ENCODE measurements around the gene TKT. TPM values are rescaled to one million over a fixed set of nuclear protein-coding genes. Genes with fewer than 3 reads are reported as not detected.

The TKT gene
- total RNA-seq, 1 experiment from 2014 or later, result 339 TPM

DNA sequence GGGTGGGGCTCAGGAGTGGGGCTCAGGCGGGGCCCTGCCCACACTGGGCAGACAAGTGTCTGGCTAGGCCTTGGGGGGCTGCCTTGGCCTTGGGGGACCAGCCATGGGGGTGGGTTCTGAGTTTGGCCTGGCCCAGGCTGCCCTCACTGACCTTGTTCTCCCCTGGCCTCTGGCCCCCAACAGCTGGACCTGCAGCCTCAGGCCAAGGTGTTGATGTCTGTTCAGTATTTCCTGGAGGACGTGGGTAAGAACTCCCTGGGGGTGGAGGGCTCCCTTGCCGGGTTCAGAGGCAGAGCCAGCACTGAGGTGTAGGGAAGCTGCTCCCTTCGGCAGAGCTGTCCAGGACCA is 74.8 kb downstream of the TKT start:
- DNase-seq, result no peak
- H3K27ac Mint-ChIP-seq (ENCODE audit: unreplicated experiment), result no peak overlapping the region
- ChIA-PET POLR2A (no interaction called here), CTCF (no interaction called here)
- TF ChIP-seq, protein P1, sequence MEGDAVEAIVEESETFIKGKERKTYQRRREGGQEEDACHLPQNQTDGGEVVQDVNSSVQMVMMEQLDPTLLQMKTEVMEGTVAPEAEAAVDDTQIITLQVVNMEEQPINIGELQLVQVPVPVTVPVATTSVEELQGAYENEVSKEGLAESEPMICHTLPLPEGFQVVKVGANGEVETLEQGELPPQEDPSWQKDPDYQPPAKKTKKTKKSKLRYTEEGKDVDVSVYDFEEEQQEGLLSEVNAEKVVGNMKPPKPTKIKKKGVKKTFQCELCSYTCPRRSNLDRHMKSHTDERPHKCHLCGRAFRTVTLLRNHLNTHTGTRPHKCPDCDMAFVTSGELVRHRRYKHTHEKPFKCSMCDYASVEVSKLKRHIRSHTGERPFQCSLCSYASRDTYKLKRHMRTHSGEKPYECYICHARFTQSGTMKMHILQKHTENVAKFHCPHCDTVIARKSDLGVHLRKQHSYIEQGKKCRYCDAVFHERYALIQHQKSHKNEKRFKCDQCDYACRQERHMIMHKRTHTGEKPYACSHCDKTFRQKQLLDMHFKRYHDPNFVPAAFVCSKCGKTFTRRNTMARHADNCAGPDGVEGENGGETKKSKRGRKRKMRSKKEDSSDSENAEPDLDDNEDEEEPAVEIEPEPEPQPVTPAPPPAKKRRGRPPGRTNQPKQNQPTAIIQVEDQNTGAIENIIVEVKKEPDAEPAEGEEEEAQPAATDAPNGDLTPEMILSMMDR (IDR thresholded peaks at IDR 0.05; ENCODE audit: insufficient read depth in 1 of 2, low read depth in 1 of 2, low read length in 1 of 2, severe bottlenecking in 1 of 2, unreplicated experiment in 1 of 2), result no peak
- Histone ChIP-seq H3K36me3 (ENCODE audit: control insufficient read depth, insufficient read depth, low read length) (no peaks in the 10 kb centered on the region; the same call in 1 of the 2 replicates), H3K4me3 (ENCODE audit: low read depth, low read length) (no peak overlapping the region), H3K27me3 (replicated peaks; ENCODE audit: control insufficient read depth, insufficient read depth, low read length) (no peaks in the 10 kb centered on the region), H3K9me3 (no peaks in the 10 kb centered on the region), H3K4me1 (no peaks in the 10 kb centered on the region)
- H3K4me1 Mint-ChIP-seq (ENCODE audit: low read depth, unreplicated experiment), result no peaks in the 10 kb centered on the region
- BruUV-seq (replicated peaks), result no TSS peak
- peaks cover 9% of the 10 kb centered on the region for H3K36me3 Mint-ChIP-seq (ENCODE audit: insufficient read depth, unreplicated experiment)
- no peak overlapping the region for H3K4me3 Mint-ChIP-seq (ENCODE audit: unreplicated experiment)
- intact Hi-C loops (cut with micrococcal nuclease; ENCODE audit: unreplicated experiment), result no loop called here
- H3K9me3 Mint-ChIP-seq (ENCODE audit: unreplicated experiment), result no peaks in the 10 kb centered on the region
- no peaks in the 10 kb centered on the region for H3K27me3 Mint-ChIP-seq (ENCODE audit: insufficient read depth, unreplicated experiment)

DNA sequence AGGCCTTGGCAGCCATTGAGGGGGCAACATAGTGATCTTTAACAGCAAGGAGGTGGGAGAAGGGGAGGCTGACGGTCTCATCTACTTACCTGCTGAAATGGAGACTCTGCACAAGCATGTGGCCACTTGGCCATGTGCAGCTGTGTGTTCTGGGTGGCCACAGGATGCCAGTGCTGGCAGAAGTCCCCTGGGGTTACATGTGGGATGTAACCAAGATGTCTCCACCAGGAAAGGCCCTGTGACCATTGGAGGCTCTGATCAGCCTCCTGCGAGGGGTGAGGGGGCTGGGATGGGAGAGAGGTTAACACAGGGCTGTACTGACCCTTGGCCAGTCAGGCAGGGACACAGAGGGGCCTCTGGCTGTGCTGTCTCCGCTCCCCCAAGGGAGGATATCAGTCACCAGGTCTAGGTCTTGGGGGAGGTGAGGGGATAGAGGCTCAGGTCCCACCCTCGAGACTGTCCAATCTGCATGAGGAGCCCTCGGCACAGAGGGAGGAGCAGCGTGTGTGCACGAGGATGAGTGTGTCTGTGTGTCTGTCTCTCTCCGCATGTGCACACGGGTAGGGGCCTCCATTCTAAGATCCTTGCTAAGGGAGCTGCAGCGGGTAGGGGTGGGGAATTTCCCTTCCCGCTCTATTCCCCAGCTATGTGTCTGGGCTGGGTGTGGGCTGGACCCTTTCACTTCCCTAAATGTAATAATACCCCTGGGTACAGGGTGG is 75.4 kb downstream of the TKT start:
- Histone ChIP-seq H3K4me1 (no peaks in the 10 kb centered on the region), H3K4me3 (ENCODE audit: low read depth, low read length) (no peak overlapping the region), H3K9me3 (no peaks in the 10 kb centered on the region), H3K27me3 (replicated peaks; ENCODE audit: control insufficient read depth, insufficient read depth, low read length) (no peaks in the 10 kb centered on the region), H3K36me3 (ENCODE audit: control insufficient read depth, insufficient read depth, low read length) (no peaks in the 10 kb centered on the region; the same call in 1 of the 2 replicates)
- intact Hi-C loops (cut with micrococcal nuclease; ENCODE audit: unreplicated experiment), result no loop called here
- no TSS peak for BruUV-seq (replicated peaks)
- H3K9me3 Mint-ChIP-seq (ENCODE audit: unreplicated experiment), result no peaks in the 10 kb centered on the region
- peaks cover 8% of the 10 kb centered on the region for H3K36me3 Mint-ChIP-seq (ENCODE audit: insufficient read depth, unreplicated experiment)
- TF ChIP-seq, protein P1 (IDR thresholded peaks at IDR 0.05; ENCODE audit: insufficient read depth in 1 of 2, low read depth in 1 of 2, low read length in 1 of 2, severe bottlenecking in 1 of 2, unreplicated experiment in 1 of 2), result no peak
- H3K27me3 Mint-ChIP-seq (ENCODE audit: insufficient read depth, unreplicated experiment), result no peaks in the 10 kb centered on the region
- no peak overlapping the region for H3K27ac Mint-ChIP-seq (ENCODE audit: unreplicated experiment)
- CTCF ChIA-PET, result no interaction called here
- H3K4me3 Mint-ChIP-seq (ENCODE audit: unreplicated experiment), result no peak overlapping the region
- H3K4me1 Mint-ChIP-seq (ENCODE audit: low read depth, unreplicated experiment), result no peaks in the 10 kb centered on the region
- POLR2A ChIA-PET, result no interaction called here
- DNase-seq, result no peak

DNA sequence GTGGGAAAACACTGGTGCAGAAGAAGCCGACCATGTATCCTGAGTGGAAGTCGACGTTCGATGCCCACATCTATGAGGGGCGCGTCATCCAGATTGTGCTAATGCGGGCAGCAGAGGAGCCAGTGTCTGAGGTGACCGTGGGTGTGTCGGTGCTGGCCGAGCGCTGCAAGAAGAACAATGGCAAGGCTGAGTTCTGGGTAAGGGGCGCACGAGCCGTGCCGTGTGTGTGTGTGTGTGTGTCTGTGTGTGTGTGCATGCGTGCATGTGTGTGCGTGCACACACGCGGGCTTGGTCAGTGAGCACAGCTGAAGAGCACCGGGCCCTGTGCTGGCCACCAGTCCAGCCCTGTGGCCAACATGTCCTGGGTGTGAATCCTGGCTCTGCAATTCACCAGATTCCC is 76.2 kb downstream of the TKT start:
- Mint-ChIP-seq H3K9me3 (ENCODE audit: unreplicated experiment) (no peaks in the 10 kb centered on the region), H3K4me3 (ENCODE audit: unreplicated experiment) (no peak overlapping the region), H3K27me3 (ENCODE audit: insufficient read depth, unreplicated experiment) (no peaks in the 10 kb centered on the region), H3K36me3 (ENCODE audit: insufficient read depth, unreplicated experiment) (peaks cover 3% of the 10 kb centered on the region), H3K4me1 (ENCODE audit: low read depth, unreplicated experiment) (no peaks in the 10 kb centered on the region), H3K27ac (ENCODE audit: unreplicated experiment) (no peak overlapping the region)
- no peaks in the 10 kb centered on the region for H3K4me1 ChIP-seq
- no peak overlapping the region for H3K4me3 ChIP-seq (ENCODE audit: low read depth, low read length)
- intact Hi-C loops (cut with micrococcal nuclease; ENCODE audit: unreplicated experiment), result no loop called here
- no peak for DNase-seq
- no TSS peak for BruUV-seq (replicated peaks)
- TF ChIP-seq, protein P1 (IDR thresholded peaks at IDR 0.05; ENCODE audit: insufficient read depth in 1 of 2, low read depth in 1 of 2, low read length in 1 of 2, severe bottlenecking in 1 of 2, unreplicated experiment in 1 of 2), result no peak
- POLR2A ChIA-PET, result no interaction called here
- no peaks in the 10 kb centered on the region for H3K27me3 ChIP-seq (replicated peaks; ENCODE audit: control insufficient read depth, insufficient read depth, low read length)
- CTCF ChIA-PET, result no interaction called here
- no peaks in the 10 kb centered on the region for H3K9me3 ChIP-seq
- H3K36me3 ChIP-seq (ENCODE audit: control insufficient read depth, insufficient read depth, low read length), result no peaks in the 10 kb centered on the region

All from Caco-2 (cell line).